GM19328 (cell line): Measurements from ENCODE around the gene CCDC7.

Source experiments
- ATAC-seq: cut with Tn5 transposase; IDR thresholded peaks from one replicate; pipeline ENCODE4 v1.9.1; 2021; ENCODE audit warnings: mild to moderate bottlenecking, moderate library complexity; ENCODE audit not compliant: unreplicated experiment

Gene CCDC7

GRCh38 chr10:32923849-32924248 lies 477.9 kb downstream of the CCDC7 start:
- no peak for ATAC-seq
